ENCODE data around the gene SGSM2.

Gene SGSM2

GRCh38 chr17:2337544-2338314 lies 428 bp downstream of the SGSM2 start:
- peaks cover 16 to 28% of the 10 kb centered on the region in 2 donors for H3K36me3 ChIP-seq (ENCODE audit: control insufficient read depth in 2 of 2, insufficient read depth in 2 of 2, low read length in 2 of 2)
- H3K4me3 ChIP-seq (ENCODE audit: low read length in 2 of 2): peak overlapping the region; percentile 62 to 93
- H3K4me1 ChIP-seq (ENCODE audit: control insufficient read depth, insufficient read depth, low read length): peaks cover 25% of the 10 kb centered on the region
- H3K27ac ChIP-seq (ENCODE audit: low read length): peak overlapping the region; percentile 74
- H3K27me3 ChIP-seq (ENCODE audit: control insufficient read depth in 1 of 2, insufficient read depth in 2 of 2, low read length in 2 of 2): no peaks in the 10 kb centered on the region
- H3K9ac ChIP-seq (ENCODE audit: low read length in 2 of 2): peak overlapping the region; percentile 75 to 83
- no peaks in the 10 kb centered on the region for H3K9me3 ChIP-seq (ENCODE audit: control insufficient read depth in 2 of 2, low read length in 2 of 2)

DNA sequence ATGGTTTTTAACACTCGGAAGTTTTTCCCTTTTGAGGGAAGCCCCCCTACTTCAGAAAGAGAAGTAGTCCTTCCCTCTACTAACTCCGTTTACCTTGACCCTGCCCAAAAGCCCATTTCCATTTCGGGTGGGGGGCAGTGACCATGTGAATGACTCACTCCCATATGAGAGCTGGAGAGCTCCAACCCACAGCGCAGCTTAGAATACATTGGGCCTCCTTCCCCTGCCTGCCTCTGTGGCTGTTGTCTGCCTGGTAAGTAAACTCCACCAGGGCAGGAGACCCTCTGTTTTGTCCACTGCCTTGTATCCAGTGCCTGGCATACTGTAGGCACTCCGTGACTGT lies 985 bp downstream of the SGSM2 start:
- H3K36me3 ChIP-seq (ENCODE audit: control insufficient read depth in 2 of 2, insufficient read depth in 2 of 2, low read length in 2 of 2): peaks cover 14 to 24% of the 10 kb centered on the region in 2 donors
- H3K4me3 ChIP-seq (ENCODE audit: low read length in 2 of 2): peak overlapping the region; percentile 62 to 93
- peaks cover 25% of the 10 kb centered on the region for H3K4me1 ChIP-seq (ENCODE audit: control insufficient read depth, insufficient read depth, low read length)
- peak overlapping the region; percentile 36 to 75 for H3K9ac ChIP-seq (ENCODE audit: low read length in 2 of 2)
- no peaks in the 10 kb centered on the region for H3K27me3 ChIP-seq (ENCODE audit: control insufficient read depth in 1 of 2, insufficient read depth in 2 of 2, low read length in 2 of 2)
- no peaks in the 10 kb centered on the region for H3K9me3 ChIP-seq (ENCODE audit: control insufficient read depth in 2 of 2, low read length in 2 of 2)
- peak overlapping the region; percentile 74 for H3K27ac ChIP-seq (ENCODE audit: low read length)

GRCh38 chr17:2343421-2343820 lies 6.1 kb downstream of the SGSM2 start:
- Histone ChIP-seq H3K36me3 (ENCODE audit: control insufficient read depth in 2 of 2, insufficient read depth in 2 of 2, low read length in 2 of 2) (peaks cover 13% of the 10 kb centered on the region in 2 donors), H3K9ac (ENCODE audit: low read length in 2 of 2) (no peak overlapping the region), H3K27ac (ENCODE audit: low read length) (no peak overlapping the region)

DNA sequence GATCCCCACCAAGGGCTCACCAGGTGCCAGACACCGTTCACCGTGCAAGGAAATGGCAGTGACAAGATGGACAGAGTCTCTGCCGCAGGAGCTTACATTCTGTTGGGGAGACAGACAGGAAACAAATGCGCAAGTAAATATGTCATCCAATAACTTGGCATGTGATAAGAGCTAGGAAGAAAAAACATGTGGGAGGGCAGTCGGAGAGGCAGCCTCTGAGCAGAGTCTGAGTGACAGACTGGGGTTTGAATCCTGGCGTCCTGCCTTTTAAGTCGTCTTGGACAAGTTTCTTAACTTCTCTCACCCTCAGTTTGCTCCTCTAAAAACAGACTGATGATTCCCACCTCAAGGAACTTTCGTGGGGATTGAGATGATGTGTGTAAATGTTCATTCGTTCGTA lies 7.2 kb downstream of the SGSM2 start:
- Histone ChIP-seq H3K9me3 (ENCODE audit: control insufficient read depth in 2 of 2, low read length in 2 of 2) (no peaks in the 10 kb centered on the region), H3K36me3 (ENCODE audit: control insufficient read depth in 2 of 2, insufficient read depth in 2 of 2, low read length in 2 of 2) (peaks cover 13% of the 10 kb centered on the region in 2 donors)

More at GRCh38 chr17:2343421-2343820, 6.1 kb downstream of the SGSM2 start:
- Histone ChIP-seq H3K4me3 (ENCODE audit: low read length in 2 of 2) (no peak overlapping the region), H3K4me1 (ENCODE audit: control insufficient read depth, insufficient read depth, low read length) (peaks cover 6% of the 10 kb centered on the region), H3K9me3 (ENCODE audit: control insufficient read depth in 2 of 2, low read length in 2 of 2) (no peaks in the 10 kb centered on the region), H3K27me3 (ENCODE audit: control insufficient read depth in 1 of 2, insufficient read depth in 2 of 2, low read length in 2 of 2) (no peaks in the 10 kb centered on the region)

GRCh38 chr17:2346475-2346874 lies 9.2 kb downstream of the SGSM2 start:
- Histone ChIP-seq H3K36me3 (ENCODE audit: control insufficient read depth in 2 of 2, insufficient read depth in 2 of 2, low read length in 2 of 2) (peaks cover 13% of the 10 kb centered on the region in 2 donors), H3K27me3 (ENCODE audit: control insufficient read depth in 1 of 2, insufficient read depth in 2 of 2, low read length in 2 of 2) (no peaks in the 10 kb centered on the region), H3K9me3 (ENCODE audit: control insufficient read depth in 2 of 2, low read length in 2 of 2) (no peaks in the 10 kb centered on the region), H3K27ac (ENCODE audit: low read length) (no peak overlapping the region), H3K4me3 (ENCODE audit: low read length in 2 of 2) (no peak overlapping the region), H3K9ac (ENCODE audit: low read length in 2 of 2) (no peak overlapping the region), H3K4me1 (ENCODE audit: control insufficient read depth, insufficient read depth, low read length) (peaks cover 5% of the 10 kb centered on the region)

More for the DNA sequence above, 7.2 kb downstream of the SGSM2 start:
- H3K9ac ChIP-seq (ENCODE audit: low read length in 2 of 2): no peak overlapping the region
- H3K27me3 ChIP-seq (ENCODE audit: control insufficient read depth in 1 of 2, insufficient read depth in 2 of 2, low read length in 2 of 2): no peaks in the 10 kb centered on the region
- peaks cover 5% of the 10 kb centered on the region for H3K4me1 ChIP-seq (ENCODE audit: control insufficient read depth, insufficient read depth, low read length)
- no peak overlapping the region for H3K27ac ChIP-seq (ENCODE audit: low read length)
- H3K4me3 ChIP-seq (ENCODE audit: low read length in 2 of 2): no peak overlapping the region

- no peak overlapping the region for H3K27ac ChIP-seq (ENCODE audit: low read length)
- H3K36me3 ChIP-seq (ENCODE audit: control insufficient read depth in 2 of 2, insufficient read depth in 2 of 2, low read length in 2 of 2): peaks cover 8 to 13% of the 10 kb centered on the region in 2 donors
- H3K9ac ChIP-seq (ENCODE audit: low read length in 2 of 2): no peak overlapping the region
- no peaks in the 10 kb centered on the region for H3K9me3 ChIP-seq (ENCODE audit: control insufficient read depth in 2 of 2, low read length in 2 of 2)
- no peak overlapping the region for H3K4me3 ChIP-seq (ENCODE audit: low read length in 2 of 2)
- no peaks in the 10 kb centered on the region for H3K27me3 ChIP-seq (ENCODE audit: control insufficient read depth in 1 of 2, insufficient read depth in 2 of 2, low read length in 2 of 2)
- H3K4me1 ChIP-seq (ENCODE audit: control insufficient read depth, insufficient read depth, low read length): peaks cover 5% of the 10 kb centered on the region
Observed at GRCh38 chr17:2347805-2348685, 10.7 kb downstream of the SGSM2 start.

GRCh38 chr17:2351269-2351668 lies 14.0 kb downstream of the SGSM2 start:
- Histone ChIP-seq H3K4me3 (ENCODE audit: low read length in 2 of 2) (no peak overlapping the region), H3K9ac (ENCODE audit: low read length in 2 of 2) (no peak overlapping the region), H3K27ac (ENCODE audit: low read length) (no peak overlapping the region), H3K4me1 (ENCODE audit: control insufficient read depth, insufficient read depth, low read length) (peaks cover 5% of the 10 kb centered on the region), H3K36me3 (ENCODE audit: control insufficient read depth in 2 of 2, insufficient read depth in 2 of 2, low read length in 2 of 2) (peaks cover 0 to 2% of the 10 kb centered on the region in 2 donors), H3K27me3 (ENCODE audit: control insufficient read depth in 1 of 2, insufficient read depth in 2 of 2, low read length in 2 of 2) (no peaks in the 10 kb centered on the region), H3K9me3 (ENCODE audit: control insufficient read depth in 2 of 2, low read length in 2 of 2) (no peaks in the 10 kb centered on the region)

- no peaks in the 10 kb centered on the region for H3K9me3 ChIP-seq (ENCODE audit: control insufficient read depth in 2 of 2, low read length in 2 of 2)
- peaks cover 0 to 4% of the 10 kb centered on the region in 2 donors for H3K36me3 ChIP-seq (ENCODE audit: control insufficient read depth in 2 of 2, insufficient read depth in 2 of 2, low read length in 2 of 2)
- H3K4me3 ChIP-seq (ENCODE audit: low read length in 2 of 2): no peak overlapping the region
- H3K27me3 ChIP-seq (ENCODE audit: control insufficient read depth in 1 of 2, insufficient read depth in 2 of 2, low read length in 2 of 2): no peaks in the 10 kb centered on the region
- peaks cover 5% of the 10 kb centered on the region for H3K4me1 ChIP-seq (ENCODE audit: control insufficient read depth, insufficient read depth, low read length)
- no peak overlapping the region for H3K9ac ChIP-seq (ENCODE audit: low read length in 2 of 2)
- H3K27ac ChIP-seq (ENCODE audit: low read length): no peak overlapping the region
Observed at GRCh38 chr17:2354311-2354710, 17.0 kb downstream of the SGSM2 start.

GRCh38 chr17:2357237-2357636 lies 19.9 kb downstream of the SGSM2 start:
- Histone ChIP-seq H3K4me1 (ENCODE audit: control insufficient read depth, insufficient read depth, low read length) (peaks cover 10% of the 10 kb centered on the region), H3K27ac (ENCODE audit: low read length) (no peak overlapping the region), H3K36me3 (ENCODE audit: control insufficient read depth in 2 of 2, insufficient read depth in 2 of 2, low read length in 2 of 2) (peaks cover 4 to 8% of the 10 kb centered on the region in 2 donors), H3K4me3 (ENCODE audit: low read length in 2 of 2) (no peak overlapping the region), H3K27me3 (ENCODE audit: control insufficient read depth in 1 of 2, insufficient read depth in 2 of 2, low read length in 2 of 2) (no peaks in the 10 kb centered on the region), H3K9ac (ENCODE audit: low read length in 2 of 2) (no peak overlapping the region), H3K9me3 (ENCODE audit: control insufficient read depth in 2 of 2, low read length in 2 of 2) (no peaks in the 10 kb centered on the region)

- H3K9me3 ChIP-seq (ENCODE audit: control insufficient read depth in 2 of 2, low read length in 2 of 2): no peaks in the 10 kb centered on the region
- H3K4me3 ChIP-seq (ENCODE audit: low read length in 2 of 2): no peak overlapping the region
- H3K27me3 ChIP-seq (ENCODE audit: control insufficient read depth in 1 of 2, insufficient read depth in 2 of 2, low read length in 2 of 2): no peaks in the 10 kb centered on the region
- no peak overlapping the region for H3K9ac ChIP-seq (ENCODE audit: low read length in 2 of 2)
- H3K36me3 ChIP-seq (ENCODE audit: control insufficient read depth in 2 of 2, insufficient read depth in 2 of 2, low read length in 2 of 2): peaks cover 4 to 15% of the 10 kb centered on the region in 2 donors
- H3K4me1 ChIP-seq (ENCODE audit: control insufficient read depth, insufficient read depth, low read length): peaks cover 10% of the 10 kb centered on the region
- no peak overlapping the region for H3K27ac ChIP-seq (ENCODE audit: low read length)
Observed at GRCh38 chr17:2357931-2358434, 20.7 kb downstream of the SGSM2 start.

All from stomach smooth muscle (tissue), 2 donors.